H9 (cell line): ENCODE measurements around the gene ZBTB12. TPM values are rescaled to one million over a fixed set of nuclear protein-coding genes. Genes with fewer than 3 reads are reported as not detected.

Experiments
- DNase-seq: peaks from one replicate; pipeline ENCODE4 v3.0.0-alpha.2; 2017
- H2AFZ ChIP-seq: one replicate; pipeline ENCODE4 v1.6.1; 2013; ENCODE audit warnings: mild to moderate bottlenecking, low read length, control low read depth, moderate library complexity
- H2AK5ac ChIP-seq: 2 replicates; pipeline ENCODE4 v1.6.1; 2013; ENCODE audit warnings: low read length, control low read depth, mixed read lengths; ENCODE audit not compliant: insufficient read length
- H2BK120ac ChIP-seq: one replicate; pipeline ENCODE4 v1.6.1; 2013; ENCODE audit warnings: low read depth, mild to moderate bottlenecking, low read length, control low read depth, inconsistent platforms; ENCODE audit not compliant: poor library complexity, severe bottlenecking
- H2BK12ac ChIP-seq: 2 replicates; pipeline ENCODE4 v1.6.1; 2013; ENCODE audit warnings: low read length, control low read depth, mixed read lengths, low read depth; ENCODE audit not compliant: insufficient read length
- H2BK15ac ChIP-seq: 2 replicates; pipeline ENCODE4 v1.6.1; 2013; ENCODE audit warnings: low read depth, low read length, control low read depth
- H2BK20ac ChIP-seq: one replicate; pipeline ENCODE4 v1.6.1; 2013; ENCODE audit warnings: low read depth, mild to moderate bottlenecking, low read length, control low read depth, inconsistent platforms; ENCODE audit not compliant: poor library complexity, severe bottlenecking
- H2BK5ac ChIP-seq: 2 replicates; pipeline ENCODE4 v1.6.1; 2013; ENCODE audit warnings: low read length, control low read depth, mixed read lengths; ENCODE audit not compliant: insufficient read length
- H3K14ac ChIP-seq: 2 replicates; pipeline ENCODE4 v1.6.1; 2013; ENCODE audit warnings: low read length, control low read depth; ENCODE audit not compliant: insufficient read depth
- H3K18ac ChIP-seq: 2 replicates; pipeline ENCODE4 v1.6.1; 2013; ENCODE audit warnings: low read depth, mild to moderate bottlenecking, mixed read lengths, low read length, control low read depth; ENCODE audit not compliant: insufficient read length
- H3K23ac ChIP-seq: 2 replicates; pipeline ENCODE4 v1.6.1; 2013; ENCODE audit warnings: low read length, control low read depth, mixed read lengths, low read depth; ENCODE audit not compliant: insufficient read length
- H3K23me2 ChIP-seq: 2 replicates; pipeline ENCODE4 v1.6.1; 2013; ENCODE audit warnings: low read depth, mild to moderate bottlenecking, mixed read lengths, low read length, control low read depth; ENCODE audit not compliant: insufficient read length, poor library complexity, severe bottlenecking
- H3K27ac ChIP-seq: 2 replicates; pipeline ENCODE4 v1.5.1; 2013; ENCODE audit warnings: low read length, control low read depth, mixed read lengths, low read depth; ENCODE audit not compliant: insufficient read length
- H3K27me3 ChIP-seq: 2 replicates; pipeline ENCODE4 v1.6.1; 2013; ENCODE audit warnings: low read length, control low read depth, inconsistent platforms; ENCODE audit not compliant: insufficient read depth
- H3K4ac ChIP-seq: 2 replicates; pipeline ENCODE4 v1.6.1; 2013; ENCODE audit warnings: low read depth, mild to moderate bottlenecking, control low read depth, inconsistent platforms, low read length, moderate library complexity
- H3K4me1 ChIP-seq: 2 replicates; pipeline ENCODE4 v1.6.1; 2013; ENCODE audit warnings: low read length, control low read depth, inconsistent platforms; ENCODE audit not compliant: insufficient read depth
- H3K4me2 ChIP-seq: 2 replicates; pipeline ENCODE4 v1.6.1; 2013; ENCODE audit warnings: low read length, control low read depth, mixed read lengths; ENCODE audit not compliant: insufficient read length, insufficient read depth
- H3K56ac ChIP-seq: 2 replicates; pipeline ENCODE4 v1.6.1; 2013; ENCODE audit warnings: low read depth, mild to moderate bottlenecking, mixed read lengths, low read length, control low read depth; ENCODE audit not compliant: insufficient read length
- H3K79me1 ChIP-seq: 2 replicates; pipeline ENCODE4 v1.6.1; 2013; ENCODE audit warnings: low read depth, mild to moderate bottlenecking, moderate library complexity, low read length, control low read depth, inconsistent platforms; ENCODE audit not compliant: insufficient read depth, poor library complexity, severe bottlenecking
- H3K79me2 ChIP-seq: 2 replicates; pipeline ENCODE4 v1.6.1; 2013; ENCODE audit warnings: low read length, control low read depth, inconsistent platforms; ENCODE audit not compliant: insufficient read depth
- H3K9ac ChIP-seq: 2 replicates; pipeline ENCODE4 v1.6.1; 2013; ENCODE audit warnings: low read length, control low read depth, mixed read lengths; ENCODE audit not compliant: insufficient read length; ENCODE audit errors: extremely low read depth
- H3K9me3 ChIP-seq: one replicate; pipeline ENCODE4 v1.6.1; 2013; ENCODE audit warnings: low read depth, low read length, inconsistent platforms; ENCODE audit not compliant: control insufficient read depth
- H3T11ph ChIP-seq: one replicate; pipeline ENCODE4 v1.6.1; 2013; ENCODE audit warnings: mild to moderate bottlenecking, low read length, control low read depth, inconsistent platforms
- H4K20me1 ChIP-seq: one replicate; pipeline ENCODE4 v1.6.1; 2013; ENCODE audit not compliant: control insufficient read depth, insufficient read length, insufficient read depth
- H4K5ac ChIP-seq: 2 replicates; pipeline ENCODE4 v1.6.1; 2013; ENCODE audit warnings: low read depth, mild to moderate bottlenecking, mixed read lengths, low read length, control low read depth; ENCODE audit not compliant: insufficient read length
- H4K8ac ChIP-seq: replicated peaks from 2 replicates; pipeline ENCODE4 v1.6.1; 2013; ENCODE audit warnings: low read length, control low read depth, mixed read lengths, low read depth; ENCODE audit not compliant: insufficient read length
- H4K91ac ChIP-seq: 2 replicates; pipeline ENCODE4 v1.6.1; 2013; ENCODE audit warnings: low read depth, mild to moderate bottlenecking, moderate library complexity, mixed read lengths, low read length, control low read depth; ENCODE audit not compliant: insufficient read length
- H3K27ac Mint-ChIP-seq, 3 experiments: 2 replicates in 2 of 3; 3 replicates in 1 of 3; pipeline ENCODE4 v1.8.0; 2020 to 2021; ENCODE audit warnings: mixed read lengths in 3 of 3, mild to moderate bottlenecking in 1 of 3, moderate library complexity in 1 of 3
- H3K27me3 Mint-ChIP-seq: 2 replicates; pipeline ENCODE4 v1.8.0; 2021; ENCODE audit warnings: low read depth, mild to moderate bottlenecking, moderate library complexity, mixed read lengths
- H3K36me3 Mint-ChIP-seq, 3 experiments: 2 replicates in 2 of 3; 3 replicates in 1 of 3; pipeline ENCODE4 v1.8.0; 2020 to 2021; ENCODE audit warnings: low read depth in 3 of 3, mixed read lengths in 3 of 3; ENCODE audit not compliant: insufficient read depth in 1 of 3
- H3K4me1 Mint-ChIP-seq, 2 experiments: 2 replicates each; pipeline ENCODE4 v1.8.0; 2020; ENCODE audit warnings: mixed read lengths in 2 of 2
- H3K4me3 Mint-ChIP-seq, 2 experiments: 2 replicates in 1 of 2; 3 replicates in 1 of 2; pipeline ENCODE4 v1.8.0; 2020 to 2021; ENCODE audit warnings: mild to moderate bottlenecking in 2 of 2, mixed read lengths in 2 of 2, moderate library complexity in 1 of 2
- H3K9me3 Mint-ChIP-seq, 2 experiments: 2 replicates in 1 of 2; 3 replicates in 1 of 2; pipeline ENCODE4 v1.8.0; 2020; ENCODE audit warnings: mild to moderate bottlenecking in 2 of 2, mixed read lengths in 2 of 2, moderate library complexity in 1 of 2
- CTCF ChIP-seq: fragments of 200-600 bp; sonication (generic); conservative IDR thresholded peaks from 3 replicates; pipeline ENCODE4 v1.8.0; 2021; ENCODE audit warnings: antibody characterized with exemption, mild to moderate bottlenecking
- WGBS: extraction: QIAGEN DNeasy Blood & Tissue Kit; methylation state at CpG from one replicate; pipeline ENCODE4 v1.1.7; 2013; ENCODE audit warnings: missing lambda C conversion rate, low lambda C conversion rate, mixed read lengths; ENCODE audit not compliant: insufficient read length; ENCODE audit errors: extremely low coverage; 5-methylcytosine and 5-hydroxymethylcytosine counted together
- total RNA-seq: library from RNA; stranded (reverse); gene quantifications from 2 replicates; pipeline ENCODE4 v1.2.1, GENCODE V29; 2021

Gene ZBTB12
- total RNA-seq, 1 experiment from 2014 or later, result 31.0 TPM

DNA sequence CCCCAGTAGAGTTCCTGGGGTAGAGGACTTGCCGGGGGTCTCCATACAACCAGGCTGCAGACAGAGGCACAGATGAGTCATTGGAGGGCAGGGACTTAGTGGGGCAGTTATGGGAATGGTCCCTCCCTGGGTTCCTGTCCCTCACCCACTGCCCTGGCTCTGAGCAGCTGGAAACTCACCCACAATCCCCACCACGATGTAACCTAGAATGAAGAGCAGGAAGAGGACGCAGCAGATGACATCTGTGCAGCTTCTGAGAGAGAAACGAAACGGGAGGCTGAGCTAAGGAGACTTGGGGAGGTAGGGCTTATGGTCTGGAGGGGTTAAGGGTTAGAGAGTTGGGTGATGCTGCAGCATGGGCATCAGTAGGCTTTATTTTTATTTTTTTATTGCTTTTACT lies 26.0 kb downstream of the ZBTB12 start:
- H3K9ac ChIP-seq, result no peak overlapping the region
- no peaks in the 10 kb centered on the region for H3K23me2 ChIP-seq
- no peak overlapping the region for H3K23ac ChIP-seq
- no peak overlapping the region for H2AFZ ChIP-seq
- H3K4me1 ChIP-seq, result peaks cover 3% of the 10 kb centered on the region; the same call in 1 of the 2 replicates
- H3K4me2 ChIP-seq, result no peak overlapping the region
- H2BK120ac ChIP-seq, result no peak overlapping the region
- no peaks in the 10 kb centered on the region for H3K27me3 ChIP-seq
- H3K9me3 ChIP-seq, result no peaks in the 10 kb centered on the region
- Mint-ChIP-seq H3K4me3 (no peak overlapping the region), H3K4me1 (peaks cover 9 to 36% of the 10 kb centered on the region in 2 experiments), H3K9me3 (no peaks in the 10 kb centered on the region), H3K27me3 (no peaks in the 10 kb centered on the region; the same call in 1 of the 2 replicates), H3K27ac (peak overlapping the region in 1 of 3 experiments; percentile 57; a peak in 3 of 7 replicates), H3K36me3 (peaks cover 9 to 15% (median 13%) of the 10 kb centered on the region in 3 experiments; a peak in 6 of 7 replicates)
- no peak overlapping the region for H2BK5ac ChIP-seq
- H4K20me1 ChIP-seq, result no peaks in the 10 kb centered on the region
- H3K56ac ChIP-seq, result no peak overlapping the region
- no peak overlapping the region for H2BK20ac ChIP-seq
- no peak overlapping the region for H3K27ac ChIP-seq
- no peak for DNase-seq
- no peak overlapping the region for H4K91ac ChIP-seq
- no peaks in the 10 kb centered on the region for H3K79me2 ChIP-seq
- H3K4ac ChIP-seq, result no peak overlapping the region
- H3K14ac ChIP-seq, result no peak overlapping the region
- no peak for TF ChIP-seq CTCF
- no CpG with 5 or more reads among the region's 5 CpGs for WGBS
- H4K5ac ChIP-seq, result no peak overlapping the region
- H3T11ph ChIP-seq, result no peak overlapping the region
- H3K18ac ChIP-seq, result no peak overlapping the region
- no peak overlapping the region for H2BK12ac ChIP-seq
- H2BK15ac ChIP-seq, result no peak overlapping the region
- no peaks in the 10 kb centered on the region for H3K79me1 ChIP-seq
- no peak overlapping the region for H4K8ac ChIP-seq
- H2AK5ac ChIP-seq, result no peak overlapping the region
